DLD1 (cell line): ENCODE measurements around the gene DHX35.

Experiments
- in situ Hi-C: cut with HindIII; loops from 2 replicates; pipeline ENCODE4 v1.10.0; 2017; ENCODE audit warnings: low sequenced_read_pairs

Gene DHX35

GRCh38 chr20:39050555-39050902 lies 88.4 kb downstream of the DHX35 start:
- in situ Hi-C loops: no loop called here

- in situ Hi-C loops: no loop called here
Measured at GRCh38 chr20:39052676-39053075, 90.5 kb downstream of the DHX35 start.

DNA sequence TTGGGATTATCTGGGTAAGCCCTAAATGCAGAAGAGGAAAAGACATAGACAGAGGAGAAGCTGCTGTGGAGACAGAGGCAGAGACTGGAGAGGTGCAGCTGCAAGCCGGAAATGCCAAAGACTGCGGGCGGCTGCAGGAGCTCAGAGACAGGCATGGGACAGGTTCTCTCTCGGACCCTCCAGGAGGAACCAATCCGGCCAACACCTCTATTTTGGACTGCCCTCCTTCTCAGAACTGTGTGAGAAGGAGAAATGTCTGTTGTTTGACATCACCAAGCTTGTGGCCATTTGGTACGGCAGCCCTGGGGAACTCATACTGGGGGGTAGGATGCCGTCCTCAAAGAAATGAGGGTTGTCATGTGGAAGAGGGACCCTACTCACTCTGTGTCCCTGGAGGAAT lies 95.0 kb downstream of the DHX35 start:
- in situ Hi-C loops: no loop called here

- in situ Hi-C loops: no loop called here
Measured at GRCh38 chr20:39057911-39058310, 95.8 kb downstream of the DHX35 start.

DNA sequence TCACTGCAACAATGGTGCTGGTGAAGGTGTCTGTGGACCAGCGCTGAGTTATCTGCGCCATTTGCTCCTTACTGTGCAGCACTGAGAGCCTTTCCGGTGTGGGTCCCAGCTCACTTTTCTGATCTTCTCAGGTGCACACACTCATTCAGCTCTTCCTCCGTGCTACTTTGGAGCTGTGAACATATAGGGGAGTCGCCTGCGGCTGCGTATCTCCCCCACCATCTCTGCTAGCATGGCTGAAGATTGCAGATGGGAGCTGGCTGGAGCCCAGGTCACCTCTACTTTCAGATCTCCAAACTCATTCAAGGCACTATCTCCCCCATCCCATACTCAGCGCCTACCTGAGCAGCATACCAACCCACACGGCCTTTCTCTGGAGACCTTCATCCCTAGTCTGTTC lies 96.9 kb downstream of the DHX35 start:
- in situ Hi-C loops: no loop called here

DNA sequence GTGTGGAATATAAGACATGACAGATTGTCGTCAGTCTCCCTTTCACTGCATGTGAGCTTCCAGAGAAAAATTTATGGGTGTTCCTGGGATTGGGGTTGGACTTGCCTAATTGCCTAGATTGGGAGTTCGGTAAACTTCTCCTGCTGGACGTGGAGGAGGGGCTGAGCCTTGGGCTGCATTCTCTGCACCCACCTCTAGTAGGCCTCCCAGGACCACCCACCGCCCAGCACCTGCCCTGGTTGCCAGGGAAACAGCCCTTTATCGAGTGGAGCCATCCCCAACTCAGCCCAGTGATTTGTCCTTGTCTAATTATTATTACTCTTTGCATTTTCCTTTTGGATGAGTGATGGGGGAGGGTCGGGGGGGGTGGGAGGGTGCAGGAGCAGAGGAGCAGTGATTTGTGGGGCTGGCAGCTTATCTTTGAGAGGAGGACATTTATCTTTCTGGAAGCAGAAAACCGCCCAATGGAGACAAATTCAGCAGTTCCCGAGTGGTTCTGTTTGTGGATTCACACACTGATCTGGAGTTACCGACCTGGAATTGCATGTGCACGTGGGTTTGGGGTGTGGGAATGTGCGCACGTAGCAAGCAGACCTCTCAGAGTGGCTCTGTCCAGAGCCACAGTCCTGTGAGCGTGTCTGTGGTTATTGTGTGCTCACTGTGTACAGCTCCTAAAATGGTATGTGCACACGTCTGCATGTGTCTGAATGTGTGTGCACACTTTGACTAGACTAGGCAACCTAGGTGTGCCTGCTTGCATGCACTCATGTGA lies 104.5 kb downstream of the DHX35 start:
- in situ Hi-C loops: no loop called here

DNA sequence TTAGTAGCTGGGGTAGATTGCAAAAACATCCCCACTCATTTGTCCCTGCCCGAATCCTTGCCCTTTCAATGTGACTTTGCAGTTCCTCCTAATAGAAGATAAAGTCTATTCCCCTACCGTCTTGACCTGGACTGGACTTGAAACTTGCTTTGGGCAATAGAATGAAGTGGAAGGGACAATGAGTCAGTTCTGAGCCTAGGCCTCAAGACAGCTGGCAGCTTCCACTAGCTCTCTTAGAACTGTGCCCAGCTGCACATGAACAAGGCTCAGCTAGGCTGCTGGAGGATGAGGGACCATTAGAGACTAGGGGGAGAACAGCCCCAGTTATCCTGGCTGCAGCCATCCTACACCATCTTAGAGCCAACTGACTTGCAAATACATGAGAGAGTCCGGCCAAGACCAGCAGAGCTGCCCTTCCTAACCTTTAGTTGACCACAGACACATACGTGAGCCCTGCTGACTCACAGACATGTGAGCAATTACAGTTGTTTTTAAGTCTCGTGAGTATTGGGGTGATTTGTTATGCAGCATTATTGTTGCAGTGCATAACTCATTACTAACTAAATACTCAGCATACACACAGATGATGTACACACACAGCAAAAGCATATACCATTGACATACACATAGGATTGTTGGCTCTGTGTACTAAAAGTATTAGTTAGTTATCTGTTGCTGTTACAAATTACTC lies 105.5 kb downstream of the DHX35 start:
- in situ Hi-C loops: no loop called here

DNA sequence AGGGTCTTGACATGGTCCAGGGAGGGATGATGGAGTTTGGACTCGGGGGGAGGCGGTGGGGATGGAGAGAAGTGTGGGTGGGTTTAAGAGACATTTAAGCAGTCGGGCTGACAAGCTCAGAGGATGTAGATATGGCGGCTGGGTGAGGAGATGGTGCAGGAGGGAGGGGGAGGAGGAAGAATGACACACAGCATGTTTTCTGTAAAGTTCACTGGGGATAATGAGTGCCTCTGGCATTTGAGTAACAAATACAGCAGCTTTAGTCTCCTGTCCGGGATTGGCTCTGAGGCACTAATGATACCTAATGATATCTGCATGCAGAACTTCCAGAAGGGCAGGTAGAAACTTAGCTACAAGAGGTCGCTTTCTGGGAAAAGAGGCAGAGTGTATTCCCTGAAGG lies 107.8 kb downstream of the DHX35 start:
- in situ Hi-C loops: no loop called here

DNA sequence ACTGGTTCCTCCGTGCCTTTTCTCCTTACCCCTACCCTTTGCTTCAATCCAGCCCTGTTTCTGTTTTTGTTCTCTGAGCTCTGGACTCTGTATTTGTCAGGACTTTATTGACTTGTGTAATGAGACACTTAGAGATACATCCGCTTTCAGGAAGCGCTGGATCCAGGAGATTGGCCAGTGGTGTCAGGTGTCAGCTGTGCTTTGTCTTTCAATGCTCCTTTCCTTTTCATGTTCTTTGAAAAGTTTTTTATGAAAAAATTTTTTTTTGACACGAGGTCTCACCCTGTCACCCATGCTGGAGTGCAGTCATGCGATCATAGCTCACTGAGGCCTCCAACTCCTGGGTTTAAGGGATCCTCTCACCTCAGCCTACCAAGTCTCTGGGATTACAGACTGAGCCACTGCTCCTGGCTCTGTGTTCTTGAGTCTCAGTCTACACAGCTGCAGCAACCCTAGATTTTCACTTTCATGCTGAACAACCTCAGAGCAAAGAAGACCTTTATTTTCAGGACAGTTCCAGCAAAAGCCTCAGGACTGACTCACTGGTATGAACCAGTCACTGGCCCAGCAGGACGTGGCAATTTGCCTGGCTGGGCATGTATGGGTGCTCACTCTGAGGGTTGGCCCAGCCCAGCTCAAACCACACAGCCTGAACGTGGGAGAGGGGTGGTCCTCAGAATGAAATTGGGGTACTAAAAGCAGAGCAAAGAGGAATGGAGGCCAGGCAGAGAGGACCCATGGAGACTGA lies 108.5 kb downstream of the DHX35 start:
- in situ Hi-C loops: no loop called here

DNA sequence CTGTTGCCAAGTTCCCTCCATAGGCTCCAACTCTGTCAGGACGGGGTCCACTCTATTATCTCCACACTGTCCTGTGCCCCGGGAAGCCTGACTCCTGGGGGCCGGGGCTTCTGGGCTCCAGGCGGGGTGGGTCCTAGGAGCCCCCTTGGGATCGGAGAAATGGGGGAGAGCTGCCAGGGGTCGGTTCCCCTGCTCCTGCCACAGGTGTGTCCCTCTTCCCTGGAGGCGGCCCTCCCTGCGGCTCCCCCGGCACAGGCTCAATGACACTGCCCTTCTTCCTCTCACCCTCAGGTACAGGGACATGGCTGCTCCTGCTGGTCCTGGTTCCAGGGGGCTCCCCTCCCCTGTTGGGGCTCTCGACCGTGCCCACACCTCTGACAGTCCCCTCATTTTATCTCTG lies 110.0 kb downstream of the DHX35 start:
- in situ Hi-C loops: no loop called here

DNA sequence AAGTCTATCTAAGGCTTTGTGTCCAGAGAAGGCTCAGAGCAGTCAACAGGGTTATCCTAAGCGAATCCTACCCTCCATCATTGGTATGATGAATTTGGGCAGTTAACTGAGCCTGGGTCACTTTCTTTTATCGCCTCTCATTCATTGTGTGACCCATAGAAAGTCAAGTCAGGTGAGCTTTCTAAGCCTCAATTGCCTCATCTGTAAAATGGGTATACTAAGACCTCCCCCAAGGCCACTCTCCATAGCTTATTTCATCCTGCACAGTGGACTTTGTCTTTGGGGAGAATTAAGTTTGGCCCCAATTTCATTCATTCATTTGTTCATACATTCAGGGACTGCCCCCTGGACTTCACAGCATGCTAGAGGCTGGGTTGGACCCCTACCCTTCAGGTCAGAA lies 110.5 kb downstream of the DHX35 start:
- in situ Hi-C loops: no loop called here

DNA sequence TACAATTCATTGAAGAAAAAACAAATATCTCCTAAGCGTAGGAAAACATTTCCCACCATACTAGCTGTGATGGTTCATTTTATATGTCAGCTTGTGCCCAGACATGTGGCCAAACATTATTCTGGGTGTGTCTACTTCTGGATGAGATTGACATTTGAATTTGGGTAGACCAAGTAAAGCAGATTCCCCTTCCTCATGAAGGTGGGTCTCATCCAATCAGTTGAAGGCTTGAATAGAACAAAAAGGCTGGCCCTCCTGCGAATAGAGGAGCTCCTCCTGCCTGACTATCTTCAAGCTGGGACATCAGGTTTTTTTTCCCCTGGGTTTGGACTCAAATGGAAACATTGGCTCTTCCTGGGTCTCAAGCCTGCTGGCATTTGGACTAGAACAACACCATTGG lies 113.6 kb downstream of the DHX35 start:
- in situ Hi-C loops: no loop called here

- in situ Hi-C loops: no loop called here
Measured at GRCh38 chr20:39076958-39077357, 114.8 kb downstream of the DHX35 start.

DNA sequence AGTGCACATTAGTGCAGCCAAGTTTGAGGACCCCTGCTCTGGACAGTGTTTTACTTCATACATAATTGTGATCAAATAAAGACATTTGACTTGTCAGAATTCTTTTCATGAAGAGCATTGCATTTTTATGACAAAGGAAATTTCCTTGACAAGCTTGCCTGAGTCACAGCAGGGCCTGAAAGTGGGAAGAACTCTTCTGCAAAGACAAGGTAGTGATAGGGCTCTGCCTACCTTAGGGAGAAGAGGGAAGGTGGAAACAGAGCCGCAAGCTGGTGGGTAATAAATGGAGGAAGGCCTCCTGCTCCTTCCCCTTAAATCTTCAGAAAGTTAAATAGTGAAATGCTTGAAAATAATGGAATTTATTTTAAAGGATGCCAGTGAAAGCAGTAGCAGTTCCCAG lies 118.2 kb downstream of the DHX35 start:
- in situ Hi-C loops: no loop called here

GRCh38 chr20:39081255-39081654 lies 119.1 kb downstream of the DHX35 start:
- in situ Hi-C loops: no loop called here

GRCh38 chr20:39082622-39083398 lies 120.7 kb downstream of the DHX35 start:
- in situ Hi-C loops: no loop called here

DNA sequence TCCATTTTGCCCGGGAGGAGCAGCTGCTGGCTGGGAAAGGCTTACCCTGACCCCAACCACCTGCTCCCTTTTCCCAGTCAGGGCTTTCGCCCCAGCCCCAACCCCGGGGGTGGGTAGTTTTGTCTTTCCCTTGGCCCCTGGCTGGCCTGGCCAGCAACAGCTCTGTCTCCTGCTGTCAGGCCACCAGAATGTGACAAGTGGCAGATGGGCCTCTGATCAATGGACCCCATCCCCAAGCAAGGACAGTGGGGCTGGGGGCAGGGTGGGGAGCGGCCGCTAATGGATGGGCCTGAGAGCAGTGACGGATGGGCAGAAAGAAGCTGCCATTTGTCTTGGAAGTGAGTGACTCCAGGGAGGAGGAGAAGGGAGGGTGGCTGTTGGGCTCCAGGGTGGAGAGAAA lies 121.6 kb downstream of the DHX35 start:
- in situ Hi-C loops: no loop called here

DNA sequence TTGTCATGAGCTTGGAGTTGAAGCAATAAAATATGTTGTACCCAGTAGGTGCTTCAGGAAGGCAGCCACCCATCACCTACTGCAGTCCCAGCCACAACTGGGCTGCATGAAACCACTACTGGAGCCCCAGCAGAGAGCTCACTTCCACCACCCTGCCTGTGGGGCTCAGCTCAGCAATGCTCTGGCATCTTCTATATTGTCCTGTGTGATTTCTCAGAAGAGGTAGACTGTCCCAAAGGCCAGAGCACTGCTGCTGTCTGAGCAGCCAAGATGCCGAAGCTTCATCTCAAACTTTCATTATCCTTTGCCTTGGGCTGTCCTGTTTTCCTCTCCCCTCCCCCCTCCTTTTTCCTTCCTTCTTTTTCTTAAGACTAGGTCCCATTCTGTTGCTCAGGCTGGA lies 126.9 kb downstream of the DHX35 start:
- in situ Hi-C loops: no loop called here
